ENCODE measurements around the gene NOTCH1. TPM values are rescaled to one million over a fixed set of nuclear protein-coding genes. Genes with fewer than 3 reads are reported as not detected.

NOTCH1 gene
- total and polyA plus RNA-seq, 2 of the 8 experiments (the other 6 are each of a cell fraction or from before 2014, with no cell fraction given): 6.9 to 55.6 TPM

GRCh38 chr9:136582977-136583735 is 37.3 kb upstream of the NOTCH1 start:
- CTCF ChIA-PET (ENCODE audit: partially characterized antibody): interaction anchor here (1.1 to 2.4 kb wide), 2 partner anchors 24 to 97 kb away, joined by 3 to 9 read pairs; no protein-coding TSS in a partner anchor
- Histone ChIP-seq H3K4me3 (ENCODE audit: extremely low read depth in 1 of 4, insufficient read depth in 2 of 4, low read depth in 3 of 4, low read length in 4 of 4) (no peak overlapping the region), H2BK5ac (ENCODE audit: low read depth, low read length) (0 out of 2 replicates have a peak overlapping the region, but pooled peaks have one; percentile 66), H3K79me1 (ENCODE audit: low read depth, low read length) (no peaks in the 10 kb centered on the region), H4K91ac (replicated peaks; ENCODE audit: insufficient read length, low read length) (peak overlapping the region; percentile 64), H4K5ac (ENCODE audit: insufficient read length, low read depth, low read length) (no peak overlapping the region), H2BK20ac (ENCODE audit: low read length) (peak overlapping the region; percentile 72; the same call in 1 of the 2 replicates), H2AK5ac (ENCODE audit: low read depth, low read length) (peak overlapping the region; percentile 100; the same call in 1 of the 2 replicates), H2BK15ac (ENCODE audit: low read length) (peak overlapping the region; percentile 90), H2AFZ (ENCODE audit: low read length) (no peak overlapping the region), H3K27ac (ENCODE audit: low read depth, low read length) (no peak overlapping the region), H3K9ac (replicated peaks in 1 of 4; ENCODE audit: extremely low read depth in 1 of 4, low read depth in 3 of 4, low read length in 3 of 4) (no peak overlapping the region), H3K18ac (ENCODE audit: extremely low read depth, low read length) (no peak overlapping the region; the same call in 1 of the 2 replicates), H3K56ac (replicated peaks; ENCODE audit: insufficient read length, low read depth, low read length) (no peak overlapping the region), H3K27me3 (replicated peaks in 1 of 4; ENCODE audit: control insufficient read depth in 3 of 4, extremely low read depth in 1 of 4, insufficient read depth in 3 of 4, low read length in 3 of 4) (no peaks in the 10 kb centered on the region; a peak in 1 of 7 replicates), H4K8ac (ENCODE audit: extremely low read depth, insufficient read depth, low read length) (no peak overlapping the region), H3K4me2 (ENCODE audit: insufficient read depth in 1 of 2, low read depth in 2 of 2, low read length in 2 of 2) (no peak overlapping the region), H3K23me2 (ENCODE audit: low read depth, low read length) (peaks cover 25% of the 10 kb centered on the region), H3K79me2 (ENCODE audit: control insufficient read depth in 1 of 2, insufficient read depth in 2 of 2, low read length in 2 of 2) (no peaks in the 10 kb centered on the region), H3K9me3 (ENCODE audit: insufficient read depth in 2 of 2, low read depth in 1 of 2, low read length in 1 of 2) (no peaks in the 10 kb centered on the region; a peak in 2 of 4 replicates), H3K36me3 (ENCODE audit: control insufficient read depth in 2 of 4, insufficient read depth in 4 of 4, low read length in 3 of 4) (no peaks in the 10 kb centered on the region), H3K4ac (replicated peaks; ENCODE audit: insufficient read length, low read depth, low read length) (no peak overlapping the region), H3K23ac (ENCODE audit: insufficient read length) (no peak overlapping the region), H2BK120ac (replicated peaks; ENCODE audit: low read depth, low read length) (no peak overlapping the region), H3K4me1 (replicated peaks in 1 of 4; ENCODE audit: control insufficient read depth in 3 of 4, insufficient read depth in 4 of 4, low read length in 3 of 4) (peaks cover 10 to 48% (median 36%) of the 10 kb centered on the region in 4 experiments), H4K20me1 (replicated peaks in 1 of 2; ENCODE audit: control insufficient read depth in 1 of 2, insufficient read depth in 2 of 2, low read length in 2 of 2) (peaks cover 0 to 5% of the 10 kb centered on the region in 2 experiments), H2BK12ac (ENCODE audit: low read depth, low read length) (peak overlapping the region; percentile 93), H3K14ac (ENCODE audit: insufficient read length) (no peak overlapping the region)
- WGBS, 2 experiments (ENCODE audit: extremely low coverage in 1 of 2, insufficient coverage in 1 of 2, insufficient read length in 1 of 2, insufficient replicate concordance in 2 of 2, low coverage in 1 of 2, low lambda C conversion rate in 2 of 2, missing lambda C conversion rate in 1 of 2): 87% methylated on average over 11 of the region's 11 CpGs; no CpG with 5 or more reads in 1 of the 2 experiments
- POLR2A ChIA-PET (ENCODE audit: partially characterized antibody): interaction anchor here (1.4 kb wide), 1 partner anchor 45 kb away, joined by 3 read pairs; no protein-coding TSS in a partner anchor
- no peak for FAIRE-seq
- no peak for DNase-seq (ENCODE audit: low read depth in 1 of 2, low spot score in 2 of 2)
- TF ChIP-seq, protein P1, sequence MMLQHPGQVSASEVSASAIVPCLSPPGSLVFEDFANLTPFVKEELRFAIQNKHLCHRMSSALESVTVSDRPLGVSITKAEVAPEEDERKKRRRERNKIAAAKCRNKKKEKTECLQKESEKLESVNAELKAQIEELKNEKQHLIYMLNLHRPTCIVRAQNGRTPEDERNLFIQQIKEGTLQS (IDR thresholded peaks at IDR 0.05; ENCODE audit: insufficient read depth, low read depth, low read length): no peak
- TF ChIP-seq CTCF (IDR thresholded peaks at IDR 0.05; ENCODE audit: control extremely low read depth in 1 of 3, insufficient read depth in 1 of 3, low read depth in 1 of 3, low read length in 3 of 3) (no peak), GTF2F1 (IDR thresholded peaks at IDR 0.05; ENCODE audit: borderline replicate concordance, low read depth, low read length) (no peak), CBX5 (IDR thresholded peaks at IDR 0.05; ENCODE audit: low read depth, low read length) (no peak), SIX5 (IDR thresholded peaks at IDR 0.05; ENCODE audit: low read depth, low read length) (no peak)
